Iris pigment epithelial cell (primary cell): ENCODE results near the gene SULF2.

Source experiments
- DNase-seq: peaks from one replicate; pipeline ENCODE4 v3.0.0-alpha.2; 2011; ENCODE audit warnings: low read depth

Gene SULF2

GRCh38 chr20:47737923-47738322 is 47.4 kb downstream of the SULF2 start:
- no peak for DNase-seq

GRCh38 chr20:47736570-47737152 is 48.6 kb downstream of the SULF2 start:
- no peak for DNase-seq

- peak; percentile 82 for DNase-seq
These were observed 49.6 kb downstream of the SULF2 start for GRCh38 chr20:47735412-47736400.

- no peak for DNase-seq
These were observed 50.4 kb downstream of the SULF2 start for GRCh38 chr20:47734870-47735269.

- DNase-seq = no peak
These were observed 51.4 kb downstream of the SULF2 start for GRCh38 chr20:47733892-47734291.

- no peak for DNase-seq
These were observed 54.5 kb downstream of the SULF2 start for GRCh38 chr20:47730744-47731143.

- no peak for DNase-seq
These were observed 55.8 kb downstream of the SULF2 start for GRCh38 chr20:47729472-47729871.

GRCh38 chr20:47727909-47728361 is 57.3 kb downstream of the SULF2 start:
- DNase-seq = no peak

GRCh38 chr20:47727170-47727880 is 58.0 kb downstream of the SULF2 start:
- DNase-seq = no peak

- DNase-seq = no peak
These were observed 58.6 kb downstream of the SULF2 start for GRCh38 chr20:47726632-47727031.

- peak; percentile 87 for DNase-seq
These were observed 59.9 kb downstream of the SULF2 start for GRCh38 chr20:47725248-47725973.

GRCh38 chr20:47724910-47725247 is 60.4 kb downstream of the SULF2 start:
- no peak for DNase-seq

GRCh38 chr20:47724396-47724795 is 60.9 kb downstream of the SULF2 start:
- DNase-seq = no peak

GRCh38 chr20:47723322-47723721 is 62.0 kb downstream of the SULF2 start:
- DNase-seq = no peak

GRCh38 chr20:47720636-47721427 is 64.4 kb downstream of the SULF2 start:
- peak; percentile 35 for DNase-seq

- DNase-seq = no peak
These were observed 65.7 kb downstream of the SULF2 start for GRCh38 chr20:47719625-47720024.

- DNase-seq = no peak
These were observed 66.1 kb downstream of the SULF2 start for GRCh38 chr20:47719211-47719610.

GRCh38 chr20:47718398-47718797 is 66.9 kb downstream of the SULF2 start:
- no peak for DNase-seq

- DNase-seq = no peak
These were observed 67.9 kb downstream of the SULF2 start for GRCh38 chr20:47717421-47717820.

- peak; percentile 28 for DNase-seq
These were observed 71.3 kb downstream of the SULF2 start for GRCh38 chr20:47713878-47714450.

- no peak for DNase-seq
These were observed 72.1 kb downstream of the SULF2 start for GRCh38 chr20:47713163-47713562.
